SK-N-SH treated with all-trans-retinoic acid at 6 μM for 48 hours (cell line): Measurements from ENCODE around the gene CMTM7.
"Not testable (repeated sequence)": the region's sequence is repeated elsewhere in the genome, so short reads cannot be mapped to it uniquely, and the experiment has no call there.

Source experiments
- BACH2 ChIP-seq: fragments of 250-450 bp; sonication (Bioruptor Pico); IDR thresholded peaks from 2 replicates; pipeline ENCODE4 v1.9.0; 2021; ENCODE audit warnings: mild to moderate bottlenecking, borderline replicate concordance
- CSDC2 ChIP-seq: fragments of 250-450 bp; sonication (Bioruptor Pico); IDR thresholded peaks from 2 replicates; pipeline ENCODE4 v1.5.0; 2020; ENCODE audit warnings: mild to moderate bottlenecking, moderate library complexity
- GLIS3 ChIP-seq: fragments of 250-450 bp; sonication (Bioruptor Pico); IDR thresholded peaks from 2 replicates; pipeline ENCODE4 v1.5.0; 2020; ENCODE audit warnings: mild to moderate bottlenecking, moderate library complexity
- PPARA ChIP-seq: fragments of 250-450 bp; sonication (Bioruptor Pico); IDR thresholded peaks from 2 replicates; pipeline ENCODE4 v1.5.0; 2020; ENCODE audit warnings: mild to moderate bottlenecking, borderline replicate concordance
- TCF4 ChIP-seq: fragments of 250-450 bp; sonication (Bioruptor Pico); IDR thresholded peaks from 2 replicates; pipeline ENCODE4 v1.8.0; 2021; ENCODE audit warnings: mild to moderate bottlenecking, moderate library complexity, borderline replicate concordance
- TOX ChIP-seq: fragments of 250-450 bp; sonication (Bioruptor Pico); IDR thresholded peaks from 2 replicates; pipeline ENCODE4 v1.8.0; 2021; ENCODE audit warnings: mild to moderate bottlenecking, moderate library complexity, borderline replicate concordance
- ZFP3 ChIP-seq: fragments of 250-450 bp; sonication (Bioruptor Pico); IDR thresholded peaks from 2 replicates; pipeline ENCODE4 v1.5.0; 2020; ENCODE audit warnings: mild to moderate bottlenecking, moderate library complexity
- ZFP30 ChIP-seq: fragments of 450-650 bp; formaldehyde crosslinking; IDR thresholded peaks from 2 replicates; pipeline ENCODE4 v1.5.0; 2022; ENCODE audit warnings: mild to moderate bottlenecking, moderate library complexity
- ZNF565 ChIP-seq: fragments of 450-650 bp; formaldehyde crosslinking; conservative IDR thresholded peaks from 2 replicates; pipeline ENCODE4 v1.5.0; 2020; ENCODE audit warnings: low read depth, mild to moderate bottlenecking, moderate library complexity
- TF ChIP-seq, protein P1 (sequence below): fragments of 250-450 bp; sonication (Bioruptor Pico); IDR thresholded peaks from 2 replicates; pipeline ENCODE4 v1.8.0; 2021; ENCODE audit warnings: low read depth, mild to moderate bottlenecking, moderate library complexity, borderline replicate concordance
- TF ChIP-seq, protein P2 (sequence below): fragments of 250-450 bp; sonication (Bioruptor Pico); IDR thresholded peaks from 2 replicates; pipeline ENCODE4 v1.8.0; 2020; ENCODE audit warnings: mild to moderate bottlenecking, moderate library complexity, borderline replicate concordance

DNA sequence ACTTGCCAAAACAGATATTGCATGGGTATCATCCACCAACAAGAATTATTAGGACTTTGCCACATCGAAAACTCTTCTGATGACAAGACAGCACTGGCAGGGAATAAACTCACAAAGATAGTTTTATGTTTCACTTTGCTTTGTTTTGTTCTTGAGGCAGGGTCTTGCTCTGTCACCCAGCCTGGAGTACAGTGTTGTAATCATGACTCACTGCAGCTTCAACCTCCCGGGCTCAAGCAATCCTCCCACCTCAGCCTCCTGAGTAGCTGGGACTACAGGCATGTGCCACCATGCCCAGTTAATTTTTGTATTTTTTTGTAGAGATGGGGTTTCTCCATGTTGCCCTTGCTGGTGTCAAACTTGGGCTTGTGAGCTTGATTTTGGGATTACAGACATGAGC lies 2.1 kb upstream of the CMTM7 start:
- TF ChIP-seq, protein P1, sequence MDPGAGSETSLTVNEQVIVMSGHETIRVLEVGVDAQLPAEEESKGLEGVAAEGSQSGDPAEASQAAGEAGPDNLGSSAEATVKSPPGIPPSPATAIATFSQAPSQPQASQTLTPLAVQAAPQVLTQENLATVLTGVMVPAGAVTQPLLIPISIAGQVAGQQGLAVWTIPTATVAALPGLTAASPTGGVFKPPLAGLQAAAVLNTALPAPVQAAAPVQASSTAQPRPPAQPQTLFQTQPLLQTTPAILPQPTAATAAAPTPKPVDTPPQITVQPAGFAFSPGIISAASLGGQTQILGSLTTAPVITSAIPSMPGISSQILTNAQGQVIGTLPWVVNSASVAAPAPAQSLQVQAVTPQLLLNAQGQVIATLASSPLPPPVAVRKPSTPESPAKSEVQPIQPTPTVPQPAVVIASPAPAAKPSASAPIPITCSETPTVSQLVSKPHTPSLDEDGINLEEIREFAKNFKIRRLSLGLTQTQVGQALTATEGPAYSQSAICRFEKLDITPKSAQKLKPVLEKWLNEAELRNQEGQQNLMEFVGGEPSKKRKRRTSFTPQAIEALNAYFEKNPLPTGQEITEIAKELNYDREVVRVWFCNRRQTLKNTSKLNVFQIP: not testable (repeated sequence)
- TF ChIP-seq, protein P2, sequence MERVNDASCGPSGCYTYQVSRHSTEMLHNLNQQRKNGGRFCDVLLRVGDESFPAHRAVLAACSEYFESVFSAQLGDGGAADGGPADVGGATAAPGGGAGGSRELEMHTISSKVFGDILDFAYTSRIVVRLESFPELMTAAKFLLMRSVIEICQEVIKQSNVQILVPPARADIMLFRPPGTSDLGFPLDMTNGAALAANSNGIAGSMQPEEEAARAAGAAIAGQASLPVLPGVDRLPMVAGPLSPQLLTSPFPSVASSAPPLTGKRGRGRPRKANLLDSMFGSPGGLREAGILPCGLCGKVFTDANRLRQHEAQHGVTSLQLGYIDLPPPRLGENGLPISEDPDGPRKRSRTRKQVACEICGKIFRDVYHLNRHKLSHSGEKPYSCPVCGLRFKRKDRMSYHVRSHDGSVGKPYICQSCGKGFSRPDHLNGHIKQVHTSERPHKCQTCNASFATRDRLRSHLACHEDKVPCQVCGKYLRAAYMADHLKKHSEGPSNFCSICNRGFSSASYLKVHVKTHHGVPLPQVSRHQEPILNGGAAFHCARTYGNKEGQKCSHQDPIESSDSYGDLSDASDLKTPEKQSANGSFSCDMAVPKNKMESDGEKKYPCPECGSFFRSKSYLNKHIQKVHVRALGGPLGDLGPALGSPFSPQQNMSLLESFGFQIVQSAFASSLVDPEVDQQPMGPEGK: not testable (repeated sequence)
- TF ChIP-seq BACH2 (CRISPR knock-in tag); ZNF565 (CRISPR knock-in tag); TOX (CRISPR knock-in tag); PPARA (CRISPR knock-in tag); GLIS3 (CRISPR knock-in tag); ZFP30 (CRISPR knock-in tag); ZFP3; TCF4; CSDC2 (CRISPR knock-in tag): not testable (repeated sequence)
